Glutamatergic neuron (in vitro differentiated cells): ENCODE results near the gene RNF167. TPM values are rescaled to one million over a fixed set of nuclear protein-coding genes. Genes with fewer than 3 reads are reported as not detected.

Experiments used
- DNase-seq: peaks from one replicate; pipeline ENCODE4 v3.0.0; 2022
- H3K27ac Mint-ChIP-seq: one replicate; pipeline ENCODE4 v1.8.0; 2020; ENCODE audit warnings: mild to moderate bottlenecking, mixed read lengths, inconsistent platforms; ENCODE audit not compliant: unreplicated experiment
- H3K27me3 Mint-ChIP-seq: one replicate; pipeline ENCODE4 v1.8.0; 2020; ENCODE audit warnings: mild to moderate bottlenecking, moderate library complexity, mixed read lengths, inconsistent platforms; ENCODE audit not compliant: unreplicated experiment
- H3K36me3 Mint-ChIP-seq: one replicate; pipeline ENCODE4 v1.8.0; 2020; ENCODE audit warnings: mild to moderate bottlenecking, mixed read lengths, inconsistent platforms; ENCODE audit not compliant: unreplicated experiment
- H3K4me1 Mint-ChIP-seq: one replicate; pipeline ENCODE4 v1.8.0; 2020; ENCODE audit warnings: mild to moderate bottlenecking, low read depth, mixed read lengths, inconsistent platforms; ENCODE audit not compliant: unreplicated experiment
- H3K4me3 Mint-ChIP-seq: one replicate; pipeline ENCODE4 v1.8.0; 2020; ENCODE audit warnings: mild to moderate bottlenecking, mixed read lengths, inconsistent platforms; ENCODE audit not compliant: unreplicated experiment
- H3K9me3 Mint-ChIP-seq: one replicate; pipeline ENCODE4 v1.8.0; 2020; ENCODE audit warnings: mild to moderate bottlenecking, moderate library complexity, mixed read lengths, inconsistent platforms; ENCODE audit not compliant: unreplicated experiment
- total RNA-seq: library from RNA; stranded (reverse); fragmentation: NEBNext Ultra II Directional; extraction: Animal tissue kit (Norgen Biotek cat#: 25700); gene quantifications from one replicate; pipeline ENCODE4 v1.2.1, GENCODE V29; 2021; ENCODE audit not compliant: unreplicated experiment
- TF ChIP-seq, protein P1 (sequence below): fragments of 200-600 bp; sonication (generic); IDR thresholded peaks from one replicate; pipeline ENCODE4 v1.5.0; 2021; ENCODE audit not compliant: partially characterized antibody, unreplicated experiment

RNF167 gene
- total RNA-seq, 1 donor from 2014 or later = 96.1 TPM

GRCh38 chr17:4897198-4897687 lies 42.8 kb upstream of the RNF167 start:
- Mint-ChIP-seq H3K4me3 (no peak overlapping the region), H3K27me3 (peaks cover 11% of the 10 kb centered on the region), H3K36me3 (no peaks in the 10 kb centered on the region), H3K9me3 (peaks cover 6% of the 10 kb centered on the region), H3K27ac (no peak overlapping the region), H3K4me1 (peaks cover 5% of the 10 kb centered on the region)
- no peak for DNase-seq
- TF ChIP-seq, protein P1, sequence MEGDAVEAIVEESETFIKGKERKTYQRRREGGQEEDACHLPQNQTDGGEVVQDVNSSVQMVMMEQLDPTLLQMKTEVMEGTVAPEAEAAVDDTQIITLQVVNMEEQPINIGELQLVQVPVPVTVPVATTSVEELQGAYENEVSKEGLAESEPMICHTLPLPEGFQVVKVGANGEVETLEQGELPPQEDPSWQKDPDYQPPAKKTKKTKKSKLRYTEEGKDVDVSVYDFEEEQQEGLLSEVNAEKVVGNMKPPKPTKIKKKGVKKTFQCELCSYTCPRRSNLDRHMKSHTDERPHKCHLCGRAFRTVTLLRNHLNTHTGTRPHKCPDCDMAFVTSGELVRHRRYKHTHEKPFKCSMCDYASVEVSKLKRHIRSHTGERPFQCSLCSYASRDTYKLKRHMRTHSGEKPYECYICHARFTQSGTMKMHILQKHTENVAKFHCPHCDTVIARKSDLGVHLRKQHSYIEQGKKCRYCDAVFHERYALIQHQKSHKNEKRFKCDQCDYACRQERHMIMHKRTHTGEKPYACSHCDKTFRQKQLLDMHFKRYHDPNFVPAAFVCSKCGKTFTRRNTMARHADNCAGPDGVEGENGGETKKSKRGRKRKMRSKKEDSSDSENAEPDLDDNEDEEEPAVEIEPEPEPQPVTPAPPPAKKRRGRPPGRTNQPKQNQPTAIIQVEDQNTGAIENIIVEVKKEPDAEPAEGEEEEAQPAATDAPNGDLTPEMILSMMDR = no peak

- Mint-ChIP-seq H3K9me3 (peaks cover 4% of the 10 kb centered on the region), H3K36me3 (no peaks in the 10 kb centered on the region), H3K27me3 (peaks cover 16% of the 10 kb centered on the region), H3K4me3 (no peak overlapping the region), H3K27ac (no peak overlapping the region), H3K4me1 (peaks cover 5% of the 10 kb centered on the region)
- TF ChIP-seq, protein P1 = no peak
- DNase-seq = no peak
Measured at GRCh38 chr17:4897785-4898184, 42.3 kb upstream of the RNF167 start.

DNA sequence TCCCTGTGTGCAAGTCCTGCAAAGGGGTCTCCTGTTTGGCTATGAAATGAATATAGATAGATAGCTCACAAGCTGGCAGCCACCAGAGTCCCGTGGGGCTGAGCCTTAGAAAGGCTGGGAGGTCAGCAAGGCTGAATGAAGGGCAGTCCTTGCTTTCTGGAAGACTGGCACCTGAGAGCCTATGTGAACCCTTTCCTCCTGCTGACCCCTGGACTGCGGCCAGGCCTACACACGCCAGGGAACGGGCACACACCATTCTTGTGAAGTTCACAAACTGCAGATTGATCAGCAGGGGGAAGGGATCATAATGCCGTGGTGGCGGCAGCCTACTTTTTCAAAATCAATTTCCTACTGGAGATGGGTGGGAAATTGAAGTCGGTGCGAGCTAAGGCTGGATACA lies 41.7 kb upstream of the RNF167 start:
- Mint-ChIP-seq H3K4me3 (peak overlapping the region; percentile 76), H3K27me3 (peaks cover 16% of the 10 kb centered on the region), H3K36me3 (no peaks in the 10 kb centered on the region), H3K27ac (peak overlapping the region; percentile 66), H3K4me1 (peaks cover 6% of the 10 kb centered on the region), H3K9me3 (peaks cover 4% of the 10 kb centered on the region)
- TF ChIP-seq, protein P1 = no peak
- DNase-seq = peak; percentile 54

GRCh38 chr17:4898927-4899326 lies 41.1 kb upstream of the RNF167 start:
- TF ChIP-seq, protein P1 = no peak
- Mint-ChIP-seq H3K4me1 (peaks cover 10% of the 10 kb centered on the region), H3K36me3 (no peaks in the 10 kb centered on the region), H3K4me3 (no peak overlapping the region), H3K27ac (no peak overlapping the region), H3K9me3 (peaks cover 4% of the 10 kb centered on the region), H3K27me3 (peaks cover 20% of the 10 kb centered on the region)
- peak; percentile 48 for DNase-seq

GRCh38 chr17:4899341-4900230 lies 40.5 kb upstream of the RNF167 start, which contains the start of gene C17orf107:
Gene C17orf107, plus strand, starts transcription at chr17:4899536. Its CDS starts 227 bp downstream, at chr17:4899763.
- Mint-ChIP-seq H3K27ac (peak within 1 kb of the TSS; percentile 81), H3K4me1 (peaks cover 10% of the 10 kb centered on the region), H3K9me3 (peaks cover 5% of the 10 kb centered on the region), H3K27me3 (peaks cover 20% of the 10 kb centered on the region), H3K4me3 (peak within 1 kb of the TSS; percentile 89), H3K36me3 (no peaks in the 10 kb centered on the region)
- peak; percentile 86 for DNase-seq
- TF ChIP-seq, protein P1 = no peak
